Measurements from ENCODE around the gene TLR9. TPM values are rescaled to one million over a fixed set of nuclear protein-coding genes. Genes with fewer than 3 reads are reported as not detected.

The TLR9 gene, protein sequence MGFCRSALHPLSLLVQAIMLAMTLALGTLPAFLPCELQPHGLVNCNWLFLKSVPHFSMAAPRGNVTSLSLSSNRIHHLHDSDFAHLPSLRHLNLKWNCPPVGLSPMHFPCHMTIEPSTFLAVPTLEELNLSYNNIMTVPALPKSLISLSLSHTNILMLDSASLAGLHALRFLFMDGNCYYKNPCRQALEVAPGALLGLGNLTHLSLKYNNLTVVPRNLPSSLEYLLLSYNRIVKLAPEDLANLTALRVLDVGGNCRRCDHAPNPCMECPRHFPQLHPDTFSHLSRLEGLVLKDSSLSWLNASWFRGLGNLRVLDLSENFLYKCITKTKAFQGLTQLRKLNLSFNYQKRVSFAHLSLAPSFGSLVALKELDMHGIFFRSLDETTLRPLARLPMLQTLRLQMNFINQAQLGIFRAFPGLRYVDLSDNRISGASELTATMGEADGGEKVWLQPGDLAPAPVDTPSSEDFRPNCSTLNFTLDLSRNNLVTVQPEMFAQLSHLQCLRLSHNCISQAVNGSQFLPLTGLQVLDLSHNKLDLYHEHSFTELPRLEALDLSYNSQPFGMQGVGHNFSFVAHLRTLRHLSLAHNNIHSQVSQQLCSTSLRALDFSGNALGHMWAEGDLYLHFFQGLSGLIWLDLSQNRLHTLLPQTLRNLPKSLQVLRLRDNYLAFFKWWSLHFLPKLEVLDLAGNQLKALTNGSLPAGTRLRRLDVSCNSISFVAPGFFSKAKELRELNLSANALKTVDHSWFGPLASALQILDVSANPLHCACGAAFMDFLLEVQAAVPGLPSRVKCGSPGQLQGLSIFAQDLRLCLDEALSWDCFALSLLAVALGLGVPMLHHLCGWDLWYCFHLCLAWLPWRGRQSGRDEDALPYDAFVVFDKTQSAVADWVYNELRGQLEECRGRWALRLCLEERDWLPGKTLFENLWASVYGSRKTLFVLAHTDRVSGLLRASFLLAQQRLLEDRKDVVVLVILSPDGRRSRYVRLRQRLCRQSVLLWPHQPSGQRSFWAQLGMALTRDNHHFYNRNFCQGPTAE
- total RNA-seq, result 0.34 and 0.49 TPM in 2 replicates

DNA sequence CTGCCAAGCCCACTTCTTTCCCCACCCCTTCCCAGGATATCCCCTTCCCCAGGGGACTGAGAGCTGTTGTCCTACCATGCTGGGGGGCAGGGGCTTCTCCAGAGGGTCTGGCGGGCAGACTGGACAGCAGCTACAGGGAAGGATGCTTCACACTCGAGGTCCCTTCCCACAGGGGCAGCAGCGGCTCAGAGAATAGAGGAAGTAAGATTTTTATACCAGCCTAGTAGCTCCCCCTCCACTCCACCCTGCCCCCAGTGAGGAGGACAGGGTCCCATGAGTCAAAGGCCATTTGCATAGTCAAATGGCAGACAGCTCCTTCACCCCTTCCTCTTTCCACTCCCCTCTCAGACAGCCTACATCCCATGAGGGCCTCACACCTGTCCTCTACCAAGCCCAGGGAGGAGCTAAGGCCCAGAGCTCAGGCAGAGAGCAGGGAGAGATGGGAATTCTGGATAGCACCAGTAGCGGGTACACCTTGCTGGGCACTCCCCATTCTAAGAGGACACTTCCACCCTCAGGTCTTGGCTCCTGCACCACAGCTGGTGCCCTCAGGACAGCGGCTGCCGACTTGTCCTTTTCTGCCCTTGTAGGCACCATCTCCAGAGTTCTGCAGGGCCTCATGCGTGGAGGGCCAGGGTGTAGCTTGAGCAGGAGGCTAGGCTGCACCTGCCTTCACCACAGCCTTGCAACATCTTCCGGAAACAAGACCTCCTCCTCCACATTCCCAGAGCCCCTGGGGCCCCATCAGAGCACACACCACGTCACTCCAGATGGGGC lies at the start of gene TLR9:
Gene TLR9 (minus strand): TSS at position 194 of the 777 bp plus-strand sequence. CDS start 116 bp downstream, at position 78.
- intact Hi-C loops (cut with micrococcal nuclease), result loop anchor here (10.0 kb wide), 1 partner anchor 171 kb away; the partner anchor contains the start of gene DUSP7

DNA sequence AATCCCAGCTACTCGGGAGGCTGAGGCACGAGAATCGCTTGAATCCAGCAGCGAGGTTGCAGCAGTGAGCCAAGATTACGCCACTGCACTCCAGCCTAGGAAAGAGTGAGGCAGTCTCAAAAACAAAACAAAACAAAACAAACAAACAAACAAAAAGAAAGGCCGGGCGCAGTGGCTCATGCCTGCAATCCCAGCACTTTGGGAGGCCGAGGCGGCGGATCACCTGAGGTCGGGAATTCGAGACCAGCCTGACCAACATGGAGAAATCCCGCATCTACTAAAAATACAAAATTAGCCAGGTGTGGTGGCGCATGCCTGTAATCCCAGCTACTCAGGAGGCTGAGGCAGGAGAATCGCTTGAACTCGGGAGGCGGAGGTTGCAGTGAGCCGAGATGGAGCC lies 49.3 kb upstream of the TLR9 start:
- intact Hi-C loops (cut with micrococcal nuclease), result loop anchor here (5.0 to 10.0 kb wide), 3 partner anchors 332 to 1660 kb away; partner anchors contain the start of genes CISH, GNL3, MAPKAPK3 and PARP3

DNA sequence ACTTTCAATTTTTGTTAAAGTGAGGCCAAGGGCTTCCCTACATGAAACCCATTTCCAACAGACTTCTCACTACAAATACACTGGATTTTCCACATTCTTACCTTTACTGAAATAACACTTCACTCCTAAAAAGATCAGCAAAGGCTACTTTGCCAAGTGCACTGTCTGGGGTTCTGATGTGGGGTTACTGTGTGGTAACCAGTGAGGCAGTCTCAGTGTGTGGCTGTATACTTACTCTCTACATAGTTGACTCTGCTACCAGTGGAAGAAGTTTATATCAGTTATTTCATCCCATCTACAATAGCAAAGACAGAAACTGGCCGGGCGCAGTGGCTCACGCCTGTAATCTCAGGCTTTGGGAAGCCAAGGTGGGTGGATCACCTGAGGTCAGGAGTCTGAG lies 47.4 kb upstream of the TLR9 start:
- intact Hi-C loops (cut with micrococcal nuclease), result loop anchor here (10.0 kb wide), 1 partner anchor 1658 kb away; the partner anchor contains the start of genes CISH and MAPKAPK3

- intact Hi-C loops (cut with micrococcal nuclease), result loop anchor here (10.0 kb wide), 1 partner anchor 1657 kb away; the partner anchor contains the start of genes CISH and MAPKAPK3
Observed at GRCh38 chr3:52272172-52272571, 46.7 kb upstream of the TLR9 start.

DNA sequence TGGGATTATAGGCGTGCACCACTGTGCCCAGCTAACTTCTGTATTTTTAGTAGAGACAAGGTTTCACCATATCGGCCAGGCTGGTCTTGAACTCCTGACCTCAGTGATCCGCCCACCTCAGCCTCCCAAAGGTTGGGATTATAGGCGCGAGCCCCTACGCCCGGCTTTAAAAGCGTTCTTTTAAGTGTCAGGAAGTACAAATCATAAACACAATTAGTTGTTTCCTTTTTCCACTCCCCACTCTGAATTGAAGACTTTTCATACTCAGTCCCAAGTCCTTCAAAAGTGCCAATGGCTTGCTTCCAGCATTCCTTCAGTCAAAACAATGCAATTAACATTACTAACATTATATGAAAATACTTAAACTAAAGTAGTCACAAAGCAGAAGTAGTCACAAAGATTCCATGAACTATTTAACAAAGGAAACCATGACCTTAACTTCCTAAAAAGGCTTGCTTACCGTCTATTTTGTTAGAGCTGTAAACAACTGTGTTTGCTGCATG lies 44.9 kb upstream of the TLR9 start:
- intact Hi-C loops (cut with micrococcal nuclease), result loop anchor here (2.0 to 10.0 kb wide), 2 partner anchors 18 to 1656 kb away; partner anchors contain the start of genes CISH and MAPKAPK3

GRCh38 chr3:52269776-52270175 lies 44.3 kb upstream of the TLR9 start:
- intact Hi-C loops (cut with micrococcal nuclease), result loop anchor here (2.0 to 10.0 kb wide), 2 partner anchors 19 to 1655 kb away; partner anchors contain the start of genes CISH and MAPKAPK3

- intact Hi-C loops (cut with micrococcal nuclease), result no loop called here
Observed at GRCh38 chr3:52268036-52268435, 42.6 kb upstream of the TLR9 start.

- intact Hi-C loops (cut with micrococcal nuclease), result no loop called here
Observed at GRCh38 chr3:52265387-52265786, 39.9 kb upstream of the TLR9 start.

DNA sequence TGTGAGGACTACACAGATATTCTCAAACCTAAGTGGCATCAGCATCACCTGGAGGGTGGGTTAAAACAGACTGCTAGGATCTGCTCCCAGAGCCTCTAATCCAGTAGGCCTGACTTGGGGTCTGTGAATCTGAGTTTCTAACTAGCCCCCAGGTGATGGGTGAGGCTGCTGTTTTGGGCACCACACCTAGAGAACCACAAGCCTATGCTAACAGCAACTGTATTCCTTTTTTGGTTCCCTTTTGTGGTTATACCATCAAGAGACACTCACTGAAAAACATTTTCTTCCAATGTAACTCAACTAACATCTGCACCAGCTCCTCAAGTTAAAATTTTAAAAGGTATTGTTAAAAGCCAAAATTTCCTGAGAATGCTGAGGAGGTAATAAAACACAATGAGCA lies 37.0 kb upstream of the TLR9 start:
- intact Hi-C loops (cut with micrococcal nuclease), result loop anchor here (1.0 kb wide), 1 partner anchor 9 kb away; no protein-coding TSS in a partner anchor

DNA sequence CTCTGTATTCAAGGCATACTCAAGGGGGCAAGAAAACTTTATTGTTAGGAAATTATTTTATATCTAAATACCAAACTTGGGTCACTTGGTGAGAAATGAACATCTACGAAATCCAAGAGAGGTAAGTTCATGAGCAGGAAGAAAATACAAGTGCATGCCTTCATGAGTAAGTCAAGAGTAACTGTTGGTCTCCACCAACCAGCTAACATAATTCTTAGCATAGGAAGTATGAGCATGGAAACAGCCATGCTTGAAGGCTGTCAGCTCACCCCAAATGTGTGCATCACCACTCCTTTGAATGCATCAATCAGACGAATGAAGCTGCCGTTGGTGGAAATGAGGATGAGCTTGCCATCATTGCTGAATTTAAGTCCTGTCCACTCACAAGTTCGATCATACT lies 34.0 kb upstream of the TLR9 start:
- intact Hi-C loops (cut with micrococcal nuclease), result no loop called here

GRCh38 chr3:52259035-52259434 lies 33.6 kb upstream of the TLR9 start:
- intact Hi-C loops (cut with micrococcal nuclease), result no loop called here

- intact Hi-C loops (cut with micrococcal nuclease), result no loop called here
Observed at GRCh38 chr3:52257911-52258310, 32.5 kb upstream of the TLR9 start.

GRCh38 chr3:52256622-52257021 lies 31.2 kb upstream of the TLR9 start:
- intact Hi-C loops (cut with micrococcal nuclease), result no loop called here

DNA sequence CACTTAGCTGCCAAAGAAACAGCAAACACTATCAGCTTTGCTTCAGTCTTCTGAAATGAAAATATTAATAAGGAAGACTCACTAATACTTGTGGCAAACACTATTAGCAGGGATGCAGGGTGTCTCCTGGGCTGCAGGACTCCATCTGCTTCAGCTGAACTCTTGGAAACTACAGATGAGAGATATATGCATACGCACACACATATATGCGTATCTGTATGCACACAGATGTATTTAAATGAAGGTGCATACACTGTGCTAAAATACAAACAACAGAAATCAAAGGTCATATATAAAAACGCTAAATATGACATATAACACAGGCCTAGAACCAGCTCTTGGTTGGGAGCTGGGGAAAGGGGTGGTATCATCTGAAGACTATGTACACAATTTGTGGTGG lies 30.7 kb upstream of the TLR9 start:
- intact Hi-C loops (cut with micrococcal nuclease), result no loop called here

DNA sequence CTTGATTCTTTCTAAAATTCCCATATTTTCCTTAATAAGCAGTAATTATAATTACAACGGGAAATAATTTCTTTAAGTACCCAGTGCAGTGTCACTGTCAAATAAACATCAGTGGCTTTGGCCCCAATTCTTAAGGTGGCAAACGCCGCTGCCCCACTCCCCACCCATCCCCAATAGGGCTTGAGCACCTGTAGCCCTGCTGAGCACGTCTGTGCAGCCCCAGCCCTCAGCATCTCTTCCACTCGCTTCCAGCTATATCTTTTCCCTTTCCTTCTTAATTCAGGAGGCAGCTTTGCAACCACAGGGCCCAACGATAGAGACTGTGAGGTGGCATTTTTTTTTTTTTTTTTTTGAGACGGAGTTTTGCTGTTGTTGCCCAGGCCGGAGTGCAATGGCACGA lies 29.2 kb upstream of the TLR9 start:
- intact Hi-C loops (cut with micrococcal nuclease), result no loop called here

DNA sequence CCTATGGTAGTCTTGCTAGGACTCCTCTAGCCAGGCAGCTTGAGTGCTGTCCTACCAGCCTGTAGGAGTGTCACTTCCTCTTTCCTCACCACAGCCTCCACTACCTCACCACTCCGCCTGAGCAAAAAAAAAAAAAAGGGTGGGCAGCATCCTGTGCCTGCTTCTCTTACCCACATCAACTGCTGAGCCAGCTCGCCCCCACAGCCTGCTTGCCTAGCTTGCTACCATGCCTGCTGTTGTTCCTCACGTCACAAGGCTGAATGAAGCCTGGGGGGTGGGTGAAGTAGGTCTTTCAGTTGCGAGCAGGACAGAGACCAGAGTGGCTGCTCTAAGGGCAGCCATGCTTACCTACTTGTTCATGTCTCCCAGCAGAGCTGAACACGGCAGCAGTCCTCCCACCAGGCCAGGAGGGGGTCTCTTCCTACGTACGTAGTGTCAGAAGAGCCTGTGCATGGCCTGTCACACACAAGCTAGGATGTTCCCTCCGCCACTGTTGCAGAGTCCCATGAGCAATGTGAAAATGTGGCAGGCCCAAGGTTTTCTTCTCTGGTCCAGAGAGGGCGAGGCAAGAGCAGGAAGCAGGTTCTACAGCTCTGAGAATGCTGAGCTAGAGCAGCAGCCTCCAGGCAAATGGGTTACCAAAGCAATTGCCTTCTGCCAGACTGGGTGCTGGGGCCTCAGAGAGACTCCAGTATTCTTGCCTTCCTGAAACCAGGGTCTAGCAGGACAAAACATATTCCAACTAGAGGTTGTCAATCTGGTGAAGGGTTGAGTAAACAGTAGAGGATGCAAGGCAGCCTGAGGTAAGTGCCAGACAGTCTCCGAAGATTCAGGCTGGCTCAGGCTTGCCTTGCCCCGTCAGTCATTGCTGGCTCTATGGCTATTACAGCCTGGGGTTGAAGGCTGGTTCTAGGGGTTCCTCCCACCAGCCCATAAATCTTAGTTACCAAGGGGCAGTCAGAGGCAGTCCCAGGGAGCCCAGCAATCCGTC lies 28.2 kb upstream of the TLR9 start:
- intact Hi-C loops (cut with micrococcal nuclease), result loop anchor here (1.0 kb wide), 6 partner anchors 8 to 196 kb away; partner anchors contain the start of genes PPM1M, TWF2 and WDR82

GRCh38 chr3:52250122-52250521 lies 24.7 kb upstream of the TLR9 start:
- intact Hi-C loops (cut with micrococcal nuclease), result no loop called here

GRCh38 chr3:52249683-52250082 lies 24.2 kb upstream of the TLR9 start:
- intact Hi-C loops (cut with micrococcal nuclease), result no loop called here

All from T-helper 1 cell treated with Interleukin-12 subunit alpha and Interleukin-12 subunit beta and Interleukin-4 antibody, amounts not matched to agents 30 ng/mL and 1 ng/mL, for 36 hours (primary cell).